ENCODE data around the gene MICA.

The MICA gene

GRCh38 chr6:31356946-31357466 is 46.4 kb upstream of the MICA start, which contains the start of gene HLA-B:
HLA-B (minus strand) TSS chr6:31357179; CDS start chr6:31357158, 21 bp downstream.
- ChIA-PET CTCF (no interaction called here), POLR2A (no interaction called here)
- peak within 1 kb of the TSS; percentile 69 for H3K4me3 ChIP-seq (ENCODE audit: low read depth, low read length)
- peak; percentile 29 for DNase-seq (ENCODE audit: low read depth, low spot score)
- no peak for TF ChIP-seq CTCF (IDR thresholded peaks at IDR 0.05; ENCODE audit: insufficient read depth, low read length, missing control alignments)

GRCh38 chr6:31357886-31358285 is 45.5 kb upstream of the MICA start:
- DNase-seq (ENCODE audit: low read depth, low spot score) = no peak
- POLR2A ChIA-PET = no interaction called here
- CTCF ChIA-PET = interaction anchor here (1.2 kb wide), 1 partner anchor 161 kb away, joined by 4 read pairs; no protein-coding TSS in a partner anchor
- H3K4me3 ChIP-seq (ENCODE audit: low read depth, low read length) = no peak overlapping the region; the same call in 1 of the 2 replicates
- TF ChIP-seq CTCF (IDR thresholded peaks at IDR 0.05; ENCODE audit: insufficient read depth, low read length, missing control alignments) = no peak

- DNase-seq (ENCODE audit: low read depth, low spot score) = no peak
- POLR2A ChIA-PET = no interaction called here
- TF ChIP-seq CTCF (IDR thresholded peaks at IDR 0.05; ENCODE audit: insufficient read depth, low read length, missing control alignments) = no peak
- CTCF ChIA-PET = interaction anchor here (1.2 kb wide), 1 partner anchor 162 kb away, joined by 4 read pairs; no protein-coding TSS in a partner anchor
- H3K4me3 ChIP-seq (ENCODE audit: low read depth, low read length) = no peak overlapping the region
Measured at GRCh38 chr6:31358302-31358701, 45.1 kb upstream of the MICA start.

GRCh38 chr6:31359581-31359980 is 43.8 kb upstream of the MICA start:
- DNase-seq (ENCODE audit: low read depth, low spot score) = peak; percentile 9
- ChIA-PET POLR2A (no interaction called here), CTCF (interaction anchor here (0.7 to 1.1 kb wide), 2 partner anchors 9 to 163 kb away, joined by 3 to 8 read pairs; no protein-coding TSS in a partner anchor)
- no peak for TF ChIP-seq CTCF (IDR thresholded peaks at IDR 0.05; ENCODE audit: insufficient read depth, low read length, missing control alignments)
- no peak overlapping the region for H3K4me3 ChIP-seq (ENCODE audit: low read depth, low read length)

GRCh38 chr6:31362751-31363150 is 40.6 kb upstream of the MICA start:
- TF ChIP-seq CTCF (IDR thresholded peaks at IDR 0.05; ENCODE audit: insufficient read depth, low read length, missing control alignments) = no peak
- DNase-seq (ENCODE audit: low read depth, low spot score) = no peak
- H3K4me3 ChIP-seq (ENCODE audit: low read depth, low read length) = no peak overlapping the region
- CTCF ChIA-PET = interaction anchor here (0.8 to 9.8 kb wide), 4 partner anchors 166 to 236 kb away, joined by 3 to 286 read pairs (median 3); no protein-coding TSS in a partner anchor
- POLR2A ChIA-PET = no interaction called here

- TF ChIP-seq CTCF (IDR thresholded peaks at IDR 0.05; ENCODE audit: insufficient read depth, low read length, missing control alignments) = no peak
- ChIA-PET CTCF (interaction anchor here (1.3 to 9.8 kb wide), 3 partner anchors 15 to 237 kb away, joined by 3 to 286 read pairs (median 112); no protein-coding TSS in a partner anchor), POLR2A (no interaction called here)
- no peak overlapping the region for H3K4me3 ChIP-seq (ENCODE audit: low read depth, low read length)
- DNase-seq (ENCODE audit: low read depth, low spot score) = no peak
Measured at GRCh38 chr6:31363811-31364210, 39.6 kb upstream of the MICA start.
